ENCODE data around the gene TUBB6.
A peak's percentile ranks its signal among the peaks of the same experiment; 100 is the strongest.

Gene TUBB6

GRCh38 chr18:12307701-12308385 lies at the start of gene TUBB6:
TSS of gene TUBB6 (plus strand) at chr18:12308241. CDS start at chr18:12308293, 52 bp downstream.
- no peak for TF ChIP-seq ZNF274 (IDR thresholded peaks at IDR 0.05; ENCODE audit: low read depth, low read length)
- H3K4me3 ChIP-seq (ENCODE audit: low read length), result peak within 1 kb of the TSS; percentile 63

- no peak for TF ChIP-seq ZNF274 (IDR thresholded peaks at IDR 0.05; ENCODE audit: low read depth, low read length)
- H3K4me3 ChIP-seq (ENCODE audit: low read length), result no peak overlapping the region
Observed at GRCh38 chr18:12258719-12259705, 49.0 kb upstream of the TUBB6 start.

- TF ChIP-seq ZNF274 (IDR thresholded peaks at IDR 0.05; ENCODE audit: low read depth, low read length), result no peak
- no peak overlapping the region for H3K4me3 ChIP-seq (ENCODE audit: low read length)
Observed at GRCh38 chr18:12262748-12263147, 45.3 kb upstream of the TUBB6 start.

GRCh38 chr18:12264864-12265263 lies 43.2 kb upstream of the TUBB6 start:
- no peak for TF ChIP-seq ZNF274 (IDR thresholded peaks at IDR 0.05; ENCODE audit: low read depth, low read length)
- H3K4me3 ChIP-seq (ENCODE audit: low read length), result no peak overlapping the region

GRCh38 chr18:12271376-12272235 lies 36.4 kb upstream of the TUBB6 start:
- peak overlapping the region; percentile 64; the same call in 1 of the 2 replicates for H3K4me3 ChIP-seq (ENCODE audit: low read length)
- no peak for TF ChIP-seq ZNF274 (IDR thresholded peaks at IDR 0.05; ENCODE audit: low read depth, low read length)

GRCh38 chr18:12274793-12275192 lies 33.2 kb upstream of the TUBB6 start:
- no peak for TF ChIP-seq ZNF274 (IDR thresholded peaks at IDR 0.05; ENCODE audit: low read depth, low read length)
- H3K4me3 ChIP-seq (ENCODE audit: low read length), result no peak overlapping the region

GRCh38 chr18:12276736-12277554 lies 31.1 kb upstream of the TUBB6 start:
- TF ChIP-seq ZNF274 (IDR thresholded peaks at IDR 0.05; ENCODE audit: low read depth, low read length), result no peak
- H3K4me3 ChIP-seq (ENCODE audit: low read length), result no peak overlapping the region

- H3K4me3 ChIP-seq (ENCODE audit: low read length), result no peak overlapping the region
- TF ChIP-seq ZNF274 (IDR thresholded peaks at IDR 0.05; ENCODE audit: low read depth, low read length), result no peak
Observed at GRCh38 chr18:12278215-12278671, 29.8 kb upstream of the TUBB6 start.

- H3K4me3 ChIP-seq (ENCODE audit: low read length), result no peak overlapping the region
- no peak for TF ChIP-seq ZNF274 (IDR thresholded peaks at IDR 0.05; ENCODE audit: low read depth, low read length)
Observed at GRCh38 chr18:12278741-12279682, 29.0 kb upstream of the TUBB6 start.

GRCh38 chr18:12279781-12280531 lies 28.1 kb upstream of the TUBB6 start:
- H3K4me3 ChIP-seq (ENCODE audit: low read length), result no peak overlapping the region

GRCh38 chr18:12281861-12282260 lies 26.2 kb upstream of the TUBB6 start:
- TF ChIP-seq ZNF274 (IDR thresholded peaks at IDR 0.05; ENCODE audit: low read depth, low read length), result no peak

More at GRCh38 chr18:12279781-12280531, 28.1 kb upstream of the TUBB6 start:
- no peak for TF ChIP-seq ZNF274 (IDR thresholded peaks at IDR 0.05; ENCODE audit: low read depth, low read length)

More at GRCh38 chr18:12281861-12282260, 26.2 kb upstream of the TUBB6 start:
- no peak overlapping the region for H3K4me3 ChIP-seq (ENCODE audit: low read length)

Data from GM08714 (cell line).